Activated CD8-positive, alpha-beta memory T cell treated with anti-CD3 and anti-CD28 coated beads, Interleukin-2, amount 10 ng/mL, durations not matched to agents 7 days and 5 days (primary cell): ENCODE measurements around the gene ADSS1. TPM values are rescaled to one million over a fixed set of nuclear protein-coding genes. Genes with fewer than 3 reads are reported as not detected.
A peak's percentile ranks its signal among the peaks of the same experiment; 100 is the strongest.

ENCODE experiments used
- ATAC-seq: fragments of 150-1000 bp; cut with Tn5 transposase; one replicate; pipeline ENCODE4 v1.10.0; 2021; ENCODE audit warnings: moderate library complexity
- CTCF ChIA-PET: fragments of 350-600 bp; sonication (Branson Sonifier 250); formaldehyde crosslinking; loops from one replicate; lab custom pipeline; 2021; ENCODE audit warnings: antibody characterized with exemption; lab: Charles Lee
- DNase-seq: peaks from one replicate; pipeline ENCODE4 v3.0.0-alpha.2; 2020
- H3K27ac Mint-ChIP-seq: one replicate; pipeline ENCODE4 v1.8.0; 2021; ENCODE audit warnings: mild to moderate bottlenecking, mixed read lengths
- H3K27me3 Mint-ChIP-seq: one replicate; pipeline ENCODE4 v1.8.0; 2021; ENCODE audit warnings: mixed read lengths
- H3K36me3 Mint-ChIP-seq: one replicate; pipeline ENCODE4 v1.8.0; 2021; ENCODE audit warnings: mild to moderate bottlenecking, mixed read lengths
- H3K4me1 Mint-ChIP-seq: one replicate; pipeline ENCODE4 v1.8.0; 2021; ENCODE audit warnings: mixed read lengths
- H3K4me3 Mint-ChIP-seq: one replicate; pipeline ENCODE4 v1.8.0; 2021; ENCODE audit warnings: mild to moderate bottlenecking, moderate library complexity, mixed read lengths
- H3K9me3 Mint-ChIP-seq: one replicate; pipeline ENCODE4 v1.8.0; 2022; ENCODE audit warnings: low read depth, mixed read lengths
- microRNA-seq: library from miRNA; unstranded; fragments of <30 nt; microRNA quantifications from one replicate; pipeline ENCODE4 v1.2.0, GENCODE V29; 2022
- total RNA-seq, 2 experiments: library from RNA; stranded (reverse); gene quantifications; one replicate each; pipeline ENCODE4 v1.2.3, GENCODE V29; 2021

Gene ADSS1
- total RNA-seq, 2 experiments from 2014 or later = 2.5 to 3.5 TPM

GRCh38 chr14:104795781-104796686 is 72.0 kb downstream of the ADSS1 start:
- Mint-ChIP-seq H3K4me3 (peak overlapping the region; percentile 64), H3K27ac (peak overlapping the region; percentile 78), H3K9me3 (no peaks in the 10 kb centered on the region), H3K27me3 (peaks cover 6% of the 10 kb centered on the region), H3K4me1 (peaks cover 32% of the 10 kb centered on the region), H3K36me3 (peaks cover 6% of the 10 kb centered on the region)
- CTCF ChIA-PET = interaction anchor here (0.8 to 2.5 kb wide), 2 partner anchors 30 to 44 kb away, joined by 3 to 13 read pairs; partner anchors contain the start of gene SIVA1
- peak; percentile 63 for DNase-seq
- ATAC-seq = peak; percentile 61

GRCh38 chr14:104796687-104797081 is 72.7 kb downstream of the ADSS1 start:
- Mint-ChIP-seq H3K4me1 (peaks cover 31% of the 10 kb centered on the region), H3K4me3 (peak overlapping the region; percentile 64), H3K27me3 (peaks cover 6% of the 10 kb centered on the region), H3K27ac (peak overlapping the region; percentile 73), H3K9me3 (no peaks in the 10 kb centered on the region), H3K36me3 (peaks cover 2% of the 10 kb centered on the region)
- ATAC-seq (no peak), DNase-seq (no peak)
- CTCF ChIA-PET = interaction anchor here (0.8 to 2.5 kb wide), 2 partner anchors 30 to 44 kb away, joined by 3 to 13 read pairs; partner anchors contain the start of gene SIVA1

Small RNA genes within 50 kb of the gene (microRNA-seq; reads per million reads assigned to microRNA genes)
- gene MIR4710 = not detected

Other genes starting within 250 kb of the ADSS1 start
- not detected for gene C14orf180, start 144.5 kb upstream of the ADSS1 start, total RNA-seq
- not detected for gene TMEM179, start 119.5 kb upstream of the ADSS1 start, total RNA-seq
- gene INF2, start 34.6 kb upstream of the ADSS1 start, total RNA-seq = 10 to 100 TPM; 59.9 to 63.6 TPM
- gene SIVA1, start 28.9 kb downstream of the ADSS1 start, total RNA-seq = 100 to 1,000 TPM; 127 to 140 TPM
- 100 to 1,000 TPM; 178 to 202 TPM for gene AKT1, start 71.5 kb downstream of the ADSS1 start, total RNA-seq
- gene ZBTB42, start 76.9 kb downstream of the ADSS1 start, total RNA-seq = 1 to 10 TPM; 4.9 to 5.5 TPM
- 1 to 10 TPM; 4.6 to 8.5 TPM for gene CEP170B, start 141.0 kb downstream of the ADSS1 start, total RNA-seq
- not detected for gene PLD4, start 200.7 kb downstream of the ADSS1 start, total RNA-seq